ENCODE data around the gene HPSE2.

The HPSE2 gene

GRCh38 chr10:98417973-98418664 lies 817.5 kb downstream of the HPSE2 start:
- TF ChIP-seq, protein P1, sequence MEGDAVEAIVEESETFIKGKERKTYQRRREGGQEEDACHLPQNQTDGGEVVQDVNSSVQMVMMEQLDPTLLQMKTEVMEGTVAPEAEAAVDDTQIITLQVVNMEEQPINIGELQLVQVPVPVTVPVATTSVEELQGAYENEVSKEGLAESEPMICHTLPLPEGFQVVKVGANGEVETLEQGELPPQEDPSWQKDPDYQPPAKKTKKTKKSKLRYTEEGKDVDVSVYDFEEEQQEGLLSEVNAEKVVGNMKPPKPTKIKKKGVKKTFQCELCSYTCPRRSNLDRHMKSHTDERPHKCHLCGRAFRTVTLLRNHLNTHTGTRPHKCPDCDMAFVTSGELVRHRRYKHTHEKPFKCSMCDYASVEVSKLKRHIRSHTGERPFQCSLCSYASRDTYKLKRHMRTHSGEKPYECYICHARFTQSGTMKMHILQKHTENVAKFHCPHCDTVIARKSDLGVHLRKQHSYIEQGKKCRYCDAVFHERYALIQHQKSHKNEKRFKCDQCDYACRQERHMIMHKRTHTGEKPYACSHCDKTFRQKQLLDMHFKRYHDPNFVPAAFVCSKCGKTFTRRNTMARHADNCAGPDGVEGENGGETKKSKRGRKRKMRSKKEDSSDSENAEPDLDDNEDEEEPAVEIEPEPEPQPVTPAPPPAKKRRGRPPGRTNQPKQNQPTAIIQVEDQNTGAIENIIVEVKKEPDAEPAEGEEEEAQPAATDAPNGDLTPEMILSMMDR (IDR thresholded peaks at IDR 0.05; ENCODE audit: low read depth, low read length, missing control alignments): no peak
- H3K4me3 ChIP-seq (replicated peaks; ENCODE audit: low read depth, low read length): no peak overlapping the region
- no peak for DNase-seq (ENCODE audit: extremely low read depth, low read depth)

DNA sequence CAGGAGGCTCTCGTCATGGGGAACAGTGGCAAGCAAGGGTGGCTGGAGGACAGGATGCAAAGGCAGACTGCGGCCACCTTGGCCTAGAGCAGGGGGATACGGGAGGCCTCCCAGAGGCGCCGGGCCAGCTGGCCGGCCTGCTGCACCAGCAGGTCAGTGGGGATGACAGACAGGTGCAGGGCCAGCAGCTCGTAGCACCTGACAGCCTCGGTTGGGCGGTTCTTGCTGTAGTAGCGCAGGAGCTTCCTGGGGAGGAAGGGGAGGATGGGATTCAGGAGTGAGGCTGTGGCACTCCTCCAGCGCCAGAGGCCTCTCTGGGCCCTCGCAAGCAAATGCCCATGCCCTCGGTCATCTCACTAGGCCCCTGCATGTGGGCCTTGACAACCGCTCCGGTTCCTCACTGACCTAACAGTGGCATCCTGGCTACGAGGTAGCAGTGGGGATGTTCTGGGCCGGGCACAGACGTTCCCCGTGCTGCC lies 818.1 kb downstream of the HPSE2 start:
- no peak overlapping the region for H3K4me3 ChIP-seq (replicated peaks; ENCODE audit: low read depth, low read length)

DNA sequence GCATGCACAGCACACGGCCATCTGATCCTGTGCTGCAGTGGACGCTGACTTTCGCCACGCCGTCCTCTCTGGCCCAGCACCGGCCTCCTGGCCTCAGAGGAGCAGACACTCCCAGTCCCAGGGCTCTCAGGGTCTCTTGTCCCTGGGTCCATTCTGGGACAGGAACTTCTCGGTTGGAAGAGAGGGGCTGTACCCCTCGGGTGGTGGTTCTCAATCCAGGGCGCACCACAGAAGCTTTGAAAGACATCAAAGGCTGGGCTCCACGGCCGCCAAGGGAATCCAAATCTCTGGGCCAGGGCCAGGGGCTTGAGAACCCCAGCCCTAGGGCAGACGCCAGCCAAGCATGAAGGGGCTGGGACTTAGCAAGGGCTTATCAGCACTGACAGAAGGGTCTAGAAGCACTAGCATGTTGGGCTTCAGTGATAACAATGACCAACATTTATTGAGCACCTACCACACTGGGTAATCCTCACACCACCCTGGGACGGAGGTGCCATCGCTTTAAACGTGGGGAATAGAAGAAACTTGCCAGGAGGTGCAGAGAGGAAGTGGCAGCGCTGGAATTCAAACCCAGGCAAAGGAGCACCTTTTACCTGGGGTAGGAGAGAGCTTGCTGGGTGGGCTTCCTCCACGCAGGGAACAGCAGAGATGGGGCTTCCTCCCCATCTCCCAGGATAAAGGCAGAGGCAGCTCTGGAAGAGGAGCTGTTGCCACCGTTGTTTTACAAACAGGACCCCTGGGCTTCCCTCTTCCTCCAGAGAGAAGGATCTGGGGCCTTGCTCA lies 818.9 kb downstream of the HPSE2 start:
- H3K4me3 ChIP-seq (replicated peaks; ENCODE audit: low read depth, low read length): no peak overlapping the region
- TF ChIP-seq, protein P1 (IDR thresholded peaks at IDR 0.05; ENCODE audit: low read depth, low read length, missing control alignments): no peak
- DNase-seq (ENCODE audit: extremely low read depth, low read depth): no peak

More for the DNA sequence above, 818.1 kb downstream of the HPSE2 start:
- TF ChIP-seq, protein P1 (IDR thresholded peaks at IDR 0.05; ENCODE audit: low read depth, low read length, missing control alignments): no peak
- DNase-seq (ENCODE audit: extremely low read depth, low read depth): no peak

- H3K4me3 ChIP-seq (replicated peaks; ENCODE audit: low read depth, low read length): no peak overlapping the region
- TF ChIP-seq, protein P1 (IDR thresholded peaks at IDR 0.05; ENCODE audit: low read depth, low read length, missing control alignments): no peak
- no peak for DNase-seq (ENCODE audit: extremely low read depth, low read depth)
These were observed 819.9 kb downstream of the HPSE2 start for GRCh38 chr10:98415731-98416119.

DNA sequence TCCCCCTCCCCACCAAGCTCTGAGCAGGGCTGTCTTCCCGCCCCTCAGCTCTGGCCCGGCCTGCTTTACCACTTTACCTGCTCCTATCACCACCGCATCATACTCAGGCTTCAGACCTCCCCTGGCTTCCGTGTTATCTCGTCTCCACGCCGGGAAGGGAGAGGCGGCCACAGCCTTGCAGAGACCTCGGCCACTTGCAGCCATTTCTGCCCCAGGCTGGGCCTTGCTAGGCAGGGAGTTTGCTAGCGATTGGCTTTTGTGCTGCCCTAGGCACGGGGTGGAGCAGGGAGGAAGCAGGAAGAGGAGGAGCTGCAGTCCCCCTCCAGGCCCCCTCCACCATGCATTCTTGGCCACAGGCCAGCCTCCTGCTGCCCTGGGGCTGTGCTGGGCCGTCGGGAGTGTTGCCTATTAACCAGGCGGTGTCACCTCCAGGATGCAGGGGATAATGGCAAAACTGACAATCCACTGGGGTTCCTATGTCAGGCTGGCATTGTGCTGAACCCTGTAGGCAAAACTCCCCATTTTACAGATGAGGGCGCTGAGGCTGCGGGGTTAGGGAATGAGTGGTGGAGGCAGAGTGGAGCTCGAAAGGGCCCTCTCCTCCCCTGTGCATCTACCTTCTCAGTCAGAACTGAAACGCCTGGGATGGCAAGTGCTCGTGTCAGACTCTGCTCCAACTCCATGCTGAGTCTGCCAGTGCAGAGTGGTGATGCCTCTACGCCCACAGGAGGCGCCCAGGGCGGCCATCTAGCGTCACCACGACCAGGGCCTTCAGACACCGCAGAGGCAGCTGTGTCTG lies 820.5 kb downstream of the HPSE2 start, which contains the start of gene PYROXD2:
Gene PYROXD2 (minus strand): TSS at position 251 of the 799 bp plus-strand sequence. CDS start 47 bp downstream, at position 204.
- peak; percentile 81 for DNase-seq (ENCODE audit: extremely low read depth, low read depth)
- peak within 1 kb of the TSS; percentile 64 for H3K4me3 ChIP-seq (replicated peaks; ENCODE audit: low read depth, low read length)
- TF ChIP-seq, protein P1 (IDR thresholded peaks at IDR 0.05; ENCODE audit: low read depth, low read length, missing control alignments): peak; percentile 3

- H3K4me3 ChIP-seq (replicated peaks; ENCODE audit: low read depth, low read length): peak overlapping the region; percentile 64
- TF ChIP-seq, protein P1 (IDR thresholded peaks at IDR 0.05; ENCODE audit: low read depth, low read length, missing control alignments): no peak
- DNase-seq (ENCODE audit: extremely low read depth, low read depth): no peak
These were observed 821.1 kb downstream of the HPSE2 start for GRCh38 chr10:98414578-98414931.

All from HFF-Myc (cell line).